HG03139 (cell line): ENCODE results near the gene ZNF202.
"Not testable (repeated sequence)": the region's sequence is repeated elsewhere in the genome, so short reads cannot be mapped to it uniquely, and the experiment has no call there.

Experiments
- ATAC-seq: cut with Tn5 transposase; IDR thresholded peaks from one replicate; pipeline ENCODE4 v1.9.1; 2021; ENCODE audit not compliant: unreplicated experiment

Gene ZNF202

GRCh38 chr11:123741159-123742030 is at the start of gene ZNF202:
Gene ZNF202, minus strand, starts transcription at chr11:123741660. Its CDS starts 10,772 bp downstream, at chr11:123730888.
- ATAC-seq = peak; percentile 99

DNA sequence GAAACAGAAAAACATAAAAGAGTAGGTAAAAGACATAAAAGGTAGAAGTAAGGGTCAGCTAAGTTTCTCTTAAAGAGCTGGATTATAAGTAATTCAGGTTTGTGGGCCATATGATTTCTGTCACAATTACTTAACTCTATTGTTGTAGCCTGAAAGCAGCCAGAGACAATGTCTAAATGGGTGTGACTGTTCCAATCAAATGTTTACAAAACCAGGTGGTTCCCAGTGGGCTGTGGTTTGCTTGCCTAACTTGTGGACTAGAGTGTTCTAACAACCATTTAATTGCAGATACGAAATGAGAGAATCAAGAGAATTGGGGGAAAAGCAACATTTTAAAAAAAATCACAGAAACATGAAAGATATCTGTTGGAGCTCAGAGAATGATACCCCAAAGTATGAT is 42.1 kb upstream of the ZNF202 start:
- no peak for ATAC-seq

- ATAC-seq = no peak
Observed at GRCh38 chr11:123778511-123778910, 37.1 kb upstream of the ZNF202 start.

- no peak for ATAC-seq
Observed at GRCh38 chr11:123775715-123776549, 34.5 kb upstream of the ZNF202 start.

- no peak for ATAC-seq
Observed at GRCh38 chr11:123775289-123775688, 33.8 kb upstream of the ZNF202 start.

- no peak for ATAC-seq
Observed at GRCh38 chr11:123773959-123774358, 32.5 kb upstream of the ZNF202 start.

DNA sequence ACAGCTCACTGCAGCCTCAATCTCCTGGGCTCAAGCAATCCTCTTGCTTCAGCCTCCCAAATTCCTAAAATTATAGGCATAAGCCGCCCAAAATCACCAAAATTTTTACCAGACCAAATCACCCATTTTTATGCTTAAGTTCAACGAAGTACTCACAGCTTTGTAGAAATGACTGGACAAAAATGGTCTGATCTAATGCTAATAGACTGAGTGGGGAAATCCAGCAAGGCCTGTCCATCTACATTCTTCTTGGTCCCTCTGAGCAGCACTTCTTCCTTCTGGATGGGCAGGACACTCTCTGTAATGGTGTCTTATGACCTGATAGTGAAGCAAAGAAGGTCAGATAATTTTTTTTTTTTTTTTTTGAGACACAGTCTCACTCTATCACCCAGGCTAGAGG is 31.6 kb upstream of the ZNF202 start:
- no peak for ATAC-seq

GRCh38 chr11:123771664-123772063 is 30.2 kb upstream of the ZNF202 start:
- ATAC-seq = no peak

DNA sequence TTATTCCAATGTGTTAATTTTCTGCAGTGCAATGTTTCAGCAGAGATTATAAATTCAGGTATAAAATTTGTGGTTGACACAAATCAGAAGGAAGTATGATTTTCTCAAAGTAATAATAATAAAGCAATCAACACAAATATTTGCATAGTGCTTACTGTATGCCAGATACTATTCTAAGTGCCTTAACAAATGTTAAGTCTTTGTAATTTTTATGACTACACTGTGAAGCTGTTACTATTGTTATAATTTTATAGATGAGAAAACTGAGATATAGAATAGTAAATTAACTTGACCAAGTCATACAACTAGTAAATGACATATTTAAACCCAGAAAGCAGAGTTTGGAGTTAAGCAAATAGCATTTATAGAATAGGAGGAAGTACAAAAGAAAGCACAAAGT is 29.3 kb upstream of the ZNF202 start:
- no peak for ATAC-seq

DNA sequence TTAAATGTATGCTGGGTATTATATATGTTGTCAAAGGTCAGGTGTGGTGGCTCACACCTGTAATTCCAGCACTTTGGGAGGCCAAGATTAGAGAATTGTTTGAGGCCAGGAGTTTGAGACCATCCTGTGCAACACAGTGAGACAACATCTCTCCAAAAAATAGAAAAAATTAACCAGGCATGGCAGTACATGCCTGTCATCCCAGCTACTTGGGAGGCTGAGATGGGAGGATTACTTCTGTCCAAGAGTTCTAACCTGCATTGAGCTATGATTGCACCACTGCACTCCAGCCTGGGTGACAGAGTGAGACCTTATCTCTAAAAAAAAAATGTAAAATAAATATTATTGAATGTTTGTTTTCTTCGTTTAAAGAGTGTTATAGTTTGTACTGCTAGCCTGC is 24.1 kb upstream of the ZNF202 start:
- ATAC-seq = no peak

DNA sequence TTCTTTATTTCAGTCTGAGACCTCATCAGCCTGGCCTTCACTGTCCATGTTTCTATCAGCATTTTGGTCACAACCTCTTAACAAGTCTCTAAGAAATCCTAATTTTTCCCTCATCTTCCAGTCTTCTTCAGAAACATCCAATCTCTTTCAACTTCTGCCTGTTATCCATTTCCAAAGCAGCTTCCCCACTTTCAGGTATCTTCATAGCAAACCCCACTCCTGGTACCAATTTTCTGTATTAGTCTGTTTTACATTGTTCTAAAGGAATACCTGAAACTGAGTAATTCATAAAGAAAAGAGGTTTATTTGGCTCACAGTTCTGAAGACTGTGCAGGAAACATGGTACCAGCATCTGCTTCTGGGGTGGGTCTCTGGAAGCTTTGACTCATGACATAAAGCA is 21.0 kb upstream of the ZNF202 start:
- no peak for ATAC-seq

GRCh38 chr11:123760894-123761293 is 19.4 kb upstream of the ZNF202 start:
- ATAC-seq = no peak

DNA sequence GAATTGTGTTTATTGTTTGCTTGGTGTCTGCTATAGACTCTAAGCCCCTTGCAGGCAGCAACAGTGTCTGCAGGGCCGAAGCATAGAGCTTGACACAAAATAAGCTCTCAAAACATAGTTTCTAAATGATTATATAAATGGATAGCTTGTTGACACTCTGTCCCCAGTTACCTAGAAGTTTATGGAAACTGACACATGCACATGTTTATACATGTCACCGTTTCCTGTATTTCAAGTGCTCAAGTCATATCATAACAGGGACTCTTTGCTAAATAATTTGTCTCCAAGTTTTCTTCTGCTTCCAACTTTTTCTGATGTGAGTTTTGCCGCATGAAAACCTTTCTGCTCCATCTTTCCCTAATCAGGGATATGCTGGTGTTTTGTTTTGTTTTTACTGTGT is 16.5 kb upstream of the ZNF202 start:
- ATAC-seq = no peak

- no peak for ATAC-seq
Observed at GRCh38 chr11:123755813-123756212, 14.4 kb upstream of the ZNF202 start.

DNA sequence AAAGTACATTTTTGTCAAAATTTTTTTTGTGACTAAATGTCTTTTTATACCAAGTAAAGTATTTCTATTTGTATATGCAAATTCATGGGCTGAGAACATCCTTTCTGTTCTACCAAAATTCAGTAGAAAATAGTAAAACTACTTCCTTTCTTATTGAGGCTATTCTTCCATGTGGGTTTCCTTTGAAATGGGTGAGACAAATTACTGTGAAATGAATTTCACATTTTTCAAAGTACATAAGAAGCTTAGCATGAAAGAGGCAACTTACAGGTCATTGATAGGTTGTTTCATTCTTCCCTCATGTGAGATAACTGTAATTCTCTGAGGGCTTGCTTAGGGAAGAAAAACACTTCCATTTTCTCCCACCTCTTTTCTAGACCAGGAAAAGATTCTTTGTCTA is 13.9 kb upstream of the ZNF202 start:
- ATAC-seq = no peak

DNA sequence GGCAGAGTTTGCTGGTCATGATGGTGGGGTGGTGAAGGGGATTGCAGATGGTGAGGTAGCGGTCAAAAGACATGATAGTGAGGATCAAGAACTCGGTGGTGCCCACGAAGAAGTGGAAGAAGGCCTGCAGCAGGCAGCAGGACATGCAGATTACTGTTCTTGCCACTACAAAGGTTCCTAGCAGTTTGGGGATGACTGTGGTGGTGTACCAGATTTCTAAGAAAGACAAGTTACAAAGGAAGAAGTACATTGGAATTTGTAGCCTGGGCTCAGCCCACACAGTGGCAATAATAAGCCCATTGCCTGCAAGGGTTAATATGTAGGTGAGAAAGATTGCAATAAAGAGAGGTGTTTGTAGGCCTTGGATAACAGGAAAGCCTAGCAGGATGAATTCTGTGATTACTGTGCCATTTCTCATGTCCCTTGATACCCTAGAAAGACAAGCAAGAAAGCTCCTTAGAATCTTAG is 12.7 kb upstream of the ZNF202 start, which contains the start of gene OR6X1:
TSS of gene OR6X1 (minus strand) at position 418 of the 468 bp plus-strand sequence. CDS start at position 418, 0 bp downstream.
- no peak for ATAC-seq

DNA sequence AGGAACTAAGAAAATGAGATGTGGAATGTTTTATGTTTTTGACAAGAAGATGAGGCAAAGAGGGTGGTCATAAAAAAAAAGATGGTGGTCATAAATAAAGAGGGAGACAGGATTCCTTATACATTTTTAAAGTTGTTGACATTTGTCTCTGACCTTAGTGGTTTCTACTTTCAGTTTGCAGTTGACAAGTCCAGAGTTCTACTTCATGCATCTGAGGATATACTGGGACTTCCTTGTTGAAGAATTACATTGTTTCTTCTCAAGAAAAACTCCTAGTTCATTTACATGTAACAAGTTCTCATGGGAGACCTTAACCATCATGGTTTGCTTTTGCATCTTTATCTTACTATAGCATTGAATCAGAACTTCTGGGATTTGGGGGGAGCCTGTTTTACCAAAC is 11.7 kb upstream of the ZNF202 start:
- no peak for ATAC-seq

DNA sequence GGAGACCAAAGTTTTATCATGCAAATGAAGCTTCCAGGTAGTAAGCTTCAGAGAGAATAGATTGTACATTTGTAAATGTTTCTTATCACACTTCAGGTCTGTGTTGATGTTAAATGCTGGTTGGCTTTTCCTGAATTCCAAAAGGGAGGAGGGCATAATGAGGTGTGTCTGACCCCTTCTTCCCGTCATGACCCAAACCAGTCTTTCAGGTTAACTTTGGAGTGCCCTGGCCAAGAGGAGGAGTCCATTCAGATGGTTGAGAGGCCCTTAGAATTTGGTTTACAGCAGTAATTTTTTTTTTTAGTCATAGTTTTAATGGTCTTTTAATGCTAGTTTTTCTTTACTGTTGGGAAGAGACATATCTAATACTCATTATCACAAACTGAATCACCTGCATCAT is 10.3 kb upstream of the ZNF202 start:
- ATAC-seq = no peak

- not testable (repeated sequence) for ATAC-seq
Observed at GRCh38 chr11:123748349-123748748, 6.9 kb upstream of the ZNF202 start.

- ATAC-seq = no peak
Observed at GRCh38 chr11:123745764-123746451, 4.4 kb upstream of the ZNF202 start.

- no peak for ATAC-seq
Observed at GRCh38 chr11:123742724-123743120, 1.3 kb upstream of the ZNF202 start.
